ENCODE data around the gene PDSS1. TPM values are rescaled to one million over a fixed set of nuclear protein-coding genes. Genes with fewer than 3 reads are reported as not detected.

The PDSS1 gene
- total and polyA plus RNA-seq, 2 of the 13 experiments (the other 11 are each of a cell fraction or from before 2014, with no cell fraction given), result 18.7 to 19.3 TPM

DNA sequence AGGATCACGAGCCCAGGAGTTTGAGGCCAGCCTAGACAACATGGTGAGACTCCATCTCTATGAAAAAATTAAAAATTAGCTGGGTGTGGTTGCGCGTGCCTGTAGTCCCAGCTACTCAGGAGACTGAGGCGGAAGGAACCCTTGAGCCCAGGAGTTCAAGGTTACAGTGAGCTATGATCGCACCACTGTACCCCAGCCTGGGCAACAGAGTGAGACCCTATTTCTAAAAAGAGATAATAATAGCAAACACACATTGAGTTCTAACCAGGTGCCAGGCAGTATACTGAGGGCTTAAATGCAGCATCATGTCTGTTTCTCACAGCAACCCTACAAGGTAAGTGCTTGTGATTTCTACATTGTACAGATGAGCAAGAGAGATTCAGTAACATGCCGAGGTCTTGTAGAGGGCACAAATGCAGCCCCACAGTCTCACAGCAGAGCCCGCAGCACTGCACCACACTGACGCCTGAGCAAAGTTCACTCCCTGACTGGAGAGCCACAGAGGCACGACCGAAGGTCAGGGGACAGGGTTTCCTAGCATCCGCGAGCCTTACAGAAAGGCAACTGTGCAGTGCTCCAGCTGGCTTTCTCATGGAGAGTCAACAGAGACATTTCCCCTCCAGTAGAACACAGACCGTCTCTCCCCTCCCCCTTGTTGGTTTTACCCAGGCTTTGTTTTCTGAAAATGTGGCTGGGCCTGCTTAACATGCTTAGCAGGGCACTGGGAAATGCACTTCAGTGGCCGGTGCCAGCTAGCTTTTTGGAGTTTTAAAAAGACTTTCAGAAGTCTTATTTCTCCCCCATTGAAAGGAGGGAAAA is 36.5 kb downstream of the PDSS1 start (continued):
- no peak for TF ChIP-seq ZNF343 (CRISPR knock-in tag; IDR thresholded peaks at IDR 0.05)
- TF ChIP-seq AGO1 (IDR thresholded peaks at IDR 0.05; ENCODE audit: low read depth, low read length, poor library complexity, severe bottlenecking), result no peak
- peak; percentile 88; the same call in 1 of the 2 replicates for TF ChIP-seq ZKSCAN8 (CRISPR knock-in tag; IDR thresholded peaks at IDR 0.05; ENCODE audit: borderline replicate concordance)
- TF ChIP-seq STAG1 (CRISPR knock-in tag; IDR thresholded peaks at IDR 0.05), result peak; percentile 42
- TF ChIP-seq, protein P1, sequence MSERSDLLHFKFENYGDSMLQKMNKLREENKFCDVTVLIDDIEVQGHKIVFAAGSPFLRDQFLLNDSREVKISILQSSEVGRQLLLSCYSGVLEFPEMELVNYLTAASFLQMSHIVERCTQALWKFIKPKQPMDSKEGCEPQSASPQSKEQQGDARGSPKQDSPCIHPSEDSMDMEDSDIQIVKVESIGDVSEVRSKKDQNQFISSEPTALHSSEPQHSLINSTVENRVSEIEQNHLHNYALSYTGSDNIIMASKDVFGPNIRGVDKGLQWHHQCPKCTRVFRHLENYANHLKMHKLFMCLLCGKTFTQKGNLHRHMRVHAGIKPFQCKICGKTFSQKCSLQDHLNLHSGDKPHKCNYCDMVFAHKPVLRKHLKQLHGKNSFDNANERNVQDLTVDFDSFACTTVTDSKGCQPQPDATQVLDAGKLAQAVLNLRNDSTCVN (CRISPR knock-in tag; IDR thresholded peaks at IDR 0.05; ENCODE audit: borderline replicate concordance), result no peak
- TF ChIP-seq ZNF703 (CRISPR knock-in tag; IDR thresholded peaks at IDR 0.05; ENCODE audit: borderline replicate concordance), result no peak
- TF ChIP-seq SKI (IDR thresholded peaks at IDR 0.05; ENCODE audit: partially characterized antibody), result peak; percentile 91
- TF ChIP-seq ZNF12 (CRISPR knock-in tag; IDR thresholded peaks at IDR 0.05), result peak; percentile 71; the same call in 1 of the 2 replicates
- TF ChIP-seq, protein P2, sequence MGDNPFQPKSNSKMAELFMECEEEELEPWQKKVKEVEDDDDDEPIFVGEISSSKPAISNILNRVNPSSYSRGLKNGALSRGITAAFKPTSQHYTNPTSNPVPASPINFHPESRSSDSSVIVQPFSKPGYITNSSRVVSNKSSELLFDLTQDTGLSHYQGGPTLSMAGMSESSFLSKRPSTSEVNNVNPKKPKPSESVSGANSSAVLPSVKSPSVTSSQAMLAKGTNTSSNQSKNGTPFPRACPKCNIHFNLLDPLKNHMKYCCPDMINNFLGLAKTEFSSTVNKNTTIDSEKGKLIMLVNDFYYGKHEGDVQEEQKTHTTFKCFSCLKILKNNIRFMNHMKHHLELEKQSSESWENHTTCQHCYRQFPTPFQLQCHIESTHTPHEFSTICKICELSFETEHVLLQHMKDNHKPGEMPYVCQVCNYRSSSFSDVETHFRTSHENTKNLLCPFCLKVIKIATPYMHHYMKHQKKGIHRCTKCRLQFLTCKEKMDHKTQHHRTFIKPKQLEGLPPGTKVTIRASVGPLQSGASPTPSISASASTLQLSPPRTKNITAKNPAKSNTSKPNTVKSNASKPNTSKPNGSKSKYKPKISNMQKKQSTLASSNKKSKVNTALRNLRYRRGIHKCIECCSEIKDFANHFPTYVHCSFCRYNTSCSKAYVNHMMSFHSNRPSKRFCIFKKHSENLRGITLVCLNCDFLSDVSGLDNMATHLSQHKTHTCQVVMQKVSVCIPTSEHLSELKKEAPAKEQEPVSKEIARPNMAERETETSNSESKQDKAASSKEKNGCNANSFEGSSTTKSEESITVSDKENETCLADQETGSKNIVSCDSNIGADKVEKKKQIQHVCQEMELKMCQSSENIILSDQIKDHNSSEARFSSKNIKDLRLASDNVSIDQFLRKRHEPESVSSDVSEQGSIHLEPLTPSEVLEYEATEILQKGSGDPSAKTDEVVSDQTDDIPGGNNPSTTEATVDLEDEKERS (CRISPR knock-in tag; IDR thresholded peaks at IDR 0.05), result no peak
- peak; percentile 84 for TF ChIP-seq KDM2A (CRISPR knock-in tag; IDR thresholded peaks at IDR 0.05; ENCODE audit: borderline replicate concordance, low read depth)
- TF ChIP-seq RAD21 (CRISPR knock-in tag; IDR thresholded peaks at IDR 0.05), result peak; percentile 56; the same call in 1 of the 2 replicates
- no peak for TF ChIP-seq KLF6 (CRISPR knock-in tag; IDR thresholded peaks at IDR 0.05)
- peak; percentile 74; the same call in 1 of the 2 replicates for TF ChIP-seq ZNF232 (CRISPR knock-in tag; IDR thresholded peaks at IDR 0.05; ENCODE audit: borderline replicate concordance)
- no peak for TF ChIP-seq ZNF784 (CRISPR knock-in tag; IDR thresholded peaks at IDR 0.05; ENCODE audit: borderline replicate concordance)
- TF ChIP-seq ARID2 (CRISPR knock-in tag; IDR thresholded peaks at IDR 0.05; ENCODE audit: borderline replicate concordance), result no peak
- peak; percentile 65; the same call in 1 of the 2 replicates for TF ChIP-seq TBX2 (CRISPR knock-in tag; IDR thresholded peaks at IDR 0.05; ENCODE audit: borderline replicate concordance)
- peak; percentile 85 for TF ChIP-seq RARA (CRISPR knock-in tag; IDR thresholded peaks at IDR 0.05)
- TF ChIP-seq, protein P3, sequence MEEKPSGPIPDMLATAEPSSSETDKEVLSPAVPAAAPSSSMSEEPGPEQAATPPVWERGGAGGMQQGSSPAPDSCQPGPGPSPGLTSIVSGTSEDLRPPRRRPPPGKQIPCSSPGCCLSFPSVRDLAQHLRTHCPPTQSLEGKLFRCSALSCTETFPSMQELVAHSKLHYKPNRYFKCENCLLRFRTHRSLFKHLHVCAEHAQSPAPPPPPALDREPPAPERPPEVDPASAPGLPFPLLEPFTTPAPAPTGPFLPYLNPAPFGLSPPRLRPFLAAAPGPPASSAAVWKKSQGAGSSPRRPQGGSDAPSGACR (CRISPR knock-in tag; IDR thresholded peaks at IDR 0.05), result peak; percentile 87; the same call in 1 of the 2 replicates
- peak; percentile 91 for TF ChIP-seq FOXA3 (CRISPR knock-in tag; IDR thresholded peaks at IDR 0.05)
- TF ChIP-seq FOXP4 (CRISPR knock-in tag; IDR thresholded peaks at IDR 0.05), result peak; percentile 82
- TF ChIP-seq ZSCAN12 (CRISPR knock-in tag; IDR thresholded peaks at IDR 0.05), result no peak
- no peak for TF ChIP-seq NFKBIZ (CRISPR knock-in tag; IDR thresholded peaks at IDR 0.05)

Measured in HepG2 (cell line).